B cell (primary cell): ENCODE measurements around the gene OR11L1. TPM values are rescaled to one million over a fixed set of nuclear protein-coding genes. Genes with fewer than 3 reads are reported as not detected.

ENCODE experiments used
- ATAC-seq: fragments of 200-7000 bp; cut with Tn5 transposase; one replicate; pipeline ENCODE4 v1.10.0; 2021; ENCODE audit warnings: low read depth, mild to moderate bottlenecking, moderate number of reproducible peaks, moderate library complexity
- CTCF ChIA-PET: fragments of 350-600 bp; sonication (Branson Sonifier 250); formaldehyde crosslinking; loops from one replicate; lab custom pipeline; 2021; ENCODE audit warnings: antibody characterized with exemption, inconsistent platforms; lab: Charles Lee
- POLR2A ChIA-PET: fragments of 350-600 bp; sonication (Branson Sonifier 250); formaldehyde crosslinking; loops from one replicate; lab custom pipeline; 2021; ENCODE audit warnings: antibody characterized with exemption; lab: Charles Lee
- DNase-seq: peaks from one replicate; pipeline ENCODE4 v3.0.0; 2013
- H2AFZ ChIP-seq: 2 replicates; pipeline ENCODE4 v1.6.1; 2012; ENCODE audit warnings: mild to moderate bottlenecking, low read depth, low read length; ENCODE audit not compliant: insufficient read depth, poor library complexity, severe bottlenecking
- H3K27ac ChIP-seq, 2 donors: 1 replicate in 1 of 2; 2 replicates in 1 of 2; pipeline ENCODE4 v1.5.1; 2012 to 2013; ENCODE audit warnings: low read length in 2 of 2, mild to moderate bottlenecking in 2 of 2, moderate library complexity in 1 of 2
- H3K27me3 ChIP-seq, 4 experiments: fragments of 200-600 bp in 1 of 4; sonication (generic) in 1 of 4; replicated peaks in 1 of 4; 1 replicate in 2 of 4; 2 replicates in 2 of 4; pipeline versions ENCODE4 v1.6.1 to v1.7.0; 2013 to 2016; ENCODE audit warnings: low read length in 3 of 4, mild to moderate bottlenecking in 2 of 4, mixed read lengths in 1 of 4, moderate library complexity in 1 of 4; ENCODE audit not compliant: insufficient read depth in 4 of 4, control insufficient read depth in 3 of 4; ENCODE audit errors: control extremely low read depth in 1 of 4
- H3K36me3 ChIP-seq, 2 experiments: replicated peaks in 1 of 2; 1 replicate in 1 of 2; 2 replicates in 1 of 2; pipeline versions ENCODE4 v1.6.1 to v1.7.1; 2013; ENCODE audit warnings: low read length in 1 of 2; ENCODE audit not compliant: insufficient read depth in 2 of 2, control insufficient read depth in 1 of 2; ENCODE audit errors: control extremely low read depth in 1 of 2, extremely low read depth in 1 of 2
- H3K4me1 ChIP-seq, 2 donors: fragments of 200-600 bp in 1 of 2; sonication (generic) in 1 of 2; 1 replicate in 1 of 2; 2 replicates in 1 of 2; pipeline versions ENCODE4 v1.5.1 to v1.6.1; 2013 to 2017; ENCODE audit warnings: low read length in 2 of 2; ENCODE audit not compliant: control insufficient read depth in 2 of 2, insufficient read depth in 2 of 2
- H3K4me2 ChIP-seq: replicated peaks from 2 replicates; pipeline ENCODE3; 2012; ENCODE audit warnings: mild to moderate bottlenecking, low read depth, low read length; ENCODE audit not compliant: poor library complexity, severe bottlenecking
- H3K4me3 ChIP-seq, 5 experiments: fragments of 200-600 bp in 1 of 5; sonication (generic) in 1 of 5; 1 replicate in 3 of 5; 2 replicates in 2 of 5; pipeline versions ENCODE4 v1.5.1 to v1.7.0; 2011 to 2016; ENCODE audit warnings: low read length in 4 of 5, mild to moderate bottlenecking in 4 of 5, low read depth in 2 of 5, control low read depth in 1 of 5, moderate library complexity in 1 of 5; ENCODE audit not compliant: insufficient read depth in 1 of 5; ENCODE audit errors: control extremely low read depth in 1 of 5, extremely low read depth in 1 of 5
- H3K79me2 ChIP-seq: fragments of 200-600 bp; sonication (generic); one replicate; pipeline ENCODE4 v1.6.0; 2016; ENCODE audit warnings: low read length; ENCODE audit not compliant: control insufficient read depth, insufficient read depth
- H3K9ac ChIP-seq: fragments of 200-600 bp; sonication (generic); 2 replicates; pipeline ENCODE4 v1.6.1; 2017; ENCODE audit warnings: mild to moderate bottlenecking, low read length, moderate library complexity
- H3K9me3 ChIP-seq, 3 donors: one replicate each; pipeline versions ENCODE4 v1.6.1 to v1.7.1; 2013; ENCODE audit warnings: low read length in 2 of 3; ENCODE audit not compliant: control insufficient read depth in 2 of 3, insufficient read depth in 1 of 3; ENCODE audit errors: control extremely low read depth in 1 of 3
- H4K20me1 ChIP-seq: 2 replicates; pipeline ENCODE4 v1.6.0; 2012; ENCODE audit warnings: mild to moderate bottlenecking, low read length; ENCODE audit not compliant: insufficient read depth, control insufficient read depth, poor library complexity, severe bottlenecking
- H3K27ac Mint-ChIP-seq: one replicate; pipeline ENCODE4 v1.8.0; 2021; ENCODE audit warnings: mixed read lengths
- H3K27me3 Mint-ChIP-seq: one replicate; pipeline ENCODE4 v1.8.0; 2021; ENCODE audit warnings: mixed read lengths
- H3K4me1 Mint-ChIP-seq: one replicate; pipeline ENCODE4 v1.8.0; 2021; ENCODE audit warnings: mixed read lengths
- H3K4me3 Mint-ChIP-seq: one replicate; pipeline ENCODE4 v1.8.0; 2021; ENCODE audit warnings: mixed read lengths
- H3K9me3 Mint-ChIP-seq: one replicate; pipeline ENCODE4 v1.8.0; 2022; ENCODE audit warnings: mixed read lengths; ENCODE audit not compliant: insufficient read depth
- CTCF ChIP-seq: fragments of 200-600 bp; IDR thresholded peaks from one replicate; pipeline ENCODE4 v1.8.0; 2022; ENCODE audit warnings: antibody characterized with exemption, mild to moderate bottlenecking
- EZH2 ChIP-seq: IDR thresholded peaks from 2 replicates; pipeline ENCODE4 v1.6.1; 2012; ENCODE audit warnings: borderline replicate concordance, low read depth, mild to moderate bottlenecking, moderate library complexity, low read length; ENCODE audit not compliant: insufficient read depth, poor library complexity, severe bottlenecking
- WGBS: methylation state at CpG from one replicate; pipeline ENCODE4 v1.1.5; 2013; ENCODE audit warnings: missing lambda C conversion rate; ENCODE audit not compliant: insufficient coverage; 5-methylcytosine and 5-hydroxymethylcytosine counted together
- intact Hi-C: fragments of 100-400 bp; cut with micrococcal nuclease; formaldehyde crosslinking; loops from one replicate; pipeline ENCODE4 v1.10.0; 2022
- polyA plus RNA-seq: library from polyadenylated mRNA; depleted of rRNA; stranded (reverse); fragments of >200 nt; gene quantifications from 2 replicates; pipeline ENCODE4 v1.2.3, GENCODE V29; 2012
- total RNA-seq, 2 donors: library from RNA; stranded (reverse); fragments of 120-200 nt in 1 of 2; gene quantifications; 1 replicate in 1 of 2; 2 replicates in 1 of 2; pipeline versions ENCODE4 v1.2.3 to v1.2.4, GENCODE V29; 2013 to 2022

OR11L1 gene
- total and polyA plus RNA-seq, 2 donors (not counting 1 experiment from before 2014, with no cell fraction given) = not detected

GRCh38 chr1:247797518-247797917 lies 44.2 kb downstream of the OR11L1 start:
- Histone ChIP-seq H4K20me1 (no peaks in the 10 kb centered on the region), H3K9ac (no peak overlapping the region), H3K4me2 (no peak overlapping the region), H3K9me3 (no peaks in the 10 kb centered on the region), H3K27me3 (no peaks in the 10 kb centered on the region), H3K4me1 (no peaks in the 10 kb centered on the region), H3K4me3 (no peak overlapping the region), H3K27ac (no peak overlapping the region), H3K36me3 (no peaks in the 10 kb centered on the region), H2AFZ (no peak overlapping the region), H3K79me2 (no peaks in the 10 kb centered on the region)
- Mint-ChIP-seq H3K27ac (no peak overlapping the region), H3K9me3 (peaks cover 2% of the 10 kb centered on the region), H3K4me3 (no peak overlapping the region), H3K4me1 (no peaks in the 10 kb centered on the region), H3K27me3 (no peaks in the 10 kb centered on the region)
- CTCF ChIA-PET = no interaction called here
- no peak for ATAC-seq
- TF ChIP-seq CTCF (no peak), EZH2 (no peak)
- intact Hi-C loops = no loop called here
- WGBS = 0% methylated on average over 1 of the region's 2 CpGs
- DNase-seq = no peak
- POLR2A ChIA-PET = no interaction called here

Other genes starting within 250 kb of the OR11L1 start
- not detected in 2 replicates for gene OR2G3, start 236.3 kb downstream of the OR11L1 start, total RNA-seq
- gene OR2G3, start 236.3 kb downstream of the OR11L1 start, polyA plus RNA-seq = not detected in 2 replicates
- gene OR13G1, start 162.2 kb downstream of the OR11L1 start, total RNA-seq = not detected in 2 replicates
- not detected in 2 replicates for gene OR13G1, start 162.2 kb downstream of the OR11L1 start, polyA plus RNA-seq
- not detected in 2 replicates for gene OR6F1, start 125.2 kb downstream of the OR11L1 start, total RNA-seq
- gene OR6F1, start 125.2 kb downstream of the OR11L1 start, polyA plus RNA-seq = not detected in 2 replicates
- gene OR14K1, start 103.3 kb downstream of the OR11L1 start, total RNA-seq = not detected in 2 replicates
- not detected in 2 replicates for gene OR14K1, start 103.3 kb downstream of the OR11L1 start, polyA plus RNA-seq
- not detected in 2 replicates for gene OR14A2, start 93.8 kb downstream of the OR11L1 start, total RNA-seq
- gene OR14A2, start 93.8 kb downstream of the OR11L1 start, polyA plus RNA-seq = not detected in 2 replicates
- gene OR1C1, start 81.3 kb downstream of the OR11L1 start, total RNA-seq = not detected in 2 replicates
- not detected in 2 replicates for gene OR1C1, start 81.3 kb downstream of the OR11L1 start, polyA plus RNA-seq
- not detected in 2 replicates for gene OR14A16, start 17.8 kb downstream of the OR11L1 start, total RNA-seq
- gene OR14A16, start 17.8 kb downstream of the OR11L1 start, polyA plus RNA-seq = not detected in 2 replicates
- 0.68 and 0.84 TPM in 2 replicates for gene TRIM58, start 15.3 kb upstream of the OR11L1 start, total RNA-seq
- gene TRIM58, start 15.3 kb upstream of the OR11L1 start, polyA plus RNA-seq = 1.5 and 1.6 TPM in 2 replicates
- gene OR2W3, start 53.7 kb upstream of the OR11L1 start, total RNA-seq = 0.34 TPM in 1 of 2 replicates, not detected in the other
- gene OR2W3, start 53.7 kb upstream of the OR11L1 start, polyA plus RNA-seq = 1.5 and 2.5 TPM in 2 replicates
- gene OR2T8, start 78.4 kb upstream of the OR11L1 start, total RNA-seq = not detected in 2 replicates
- 0.67 TPM in 1 of 2 replicates, not detected in the other for gene OR2T8, start 78.4 kb upstream of the OR11L1 start, polyA plus RNA-seq
- gene OR2AJ1, start 83.0 kb upstream of the OR11L1 start, total RNA-seq = not detected in 2 replicates
- gene OR2AJ1, start 83.0 kb upstream of the OR11L1 start, polyA plus RNA-seq = not detected in 2 replicates
- 0.44 and 0.94 TPM in 2 replicates for gene OR2L8, start 107.0 kb upstream of the OR11L1 start, total RNA-seq
- gene OR2L8, start 107.0 kb upstream of the OR11L1 start, polyA plus RNA-seq = 0.20 TPM in 1 of 2 replicates, not detected in the other
- 0.39 and 0.61 TPM in 2 replicates for gene OR2AK2, start 123.3 kb upstream of the OR11L1 start, total RNA-seq
- gene OR2AK2, start 123.3 kb upstream of the OR11L1 start, polyA plus RNA-seq = 0.27 and 0.60 TPM in 2 replicates
- 0.27 TPM in 1 of 2 replicates, not detected in the other for gene OR2L5, start 171.8 kb upstream of the OR11L1 start, total RNA-seq
- 0.09 and 0.13 TPM in 2 replicates for gene OR2L5, start 171.8 kb upstream of the OR11L1 start, polyA plus RNA-seq
- gene OR2L2, start 188.2 kb upstream of the OR11L1 start, total RNA-seq = 0.44 and 0.52 TPM in 2 replicates
- 0.72 and 1.7 TPM in 2 replicates for gene OR2L2, start 188.2 kb upstream of the OR11L1 start, polyA plus RNA-seq
- 0.10 TPM in 1 of 2 replicates, not detected in the other for gene OR2L3, start 204.9 kb upstream of the OR11L1 start, total RNA-seq
- gene OR2L3, start 204.9 kb upstream of the OR11L1 start, polyA plus RNA-seq = 0.17 and 0.42 TPM in 2 replicates